CD4-positive, alpha-beta T cell treated with Interleukin-21 for 1 hour (primary cell): Measurements from ENCODE around the gene FLYWCH1.

ENCODE experiments used
- DNase-seq: peaks from one replicate; pipeline ENCODE4 v3.0.0-alpha.2; 2020

FLYWCH1 gene

GRCh38 chr16:2911638-2912329 lies at the start of gene FLYWCH1:
TSS of gene FLYWCH1 (plus strand) at chr16:2911931. CDS start at chr16:2929686, 17,755 bp downstream.
- peak; percentile 98 for DNase-seq

GRCh38 chr16:2865651-2866050 lies 46.1 kb upstream of the FLYWCH1 start:
- no peak for DNase-seq

- DNase-seq, result no peak
Observed at GRCh38 chr16:2866431-2866830, 45.3 kb upstream of the FLYWCH1 start.

GRCh38 chr16:2867661-2867986 lies 44.1 kb upstream of the FLYWCH1 start:
- no peak for DNase-seq

GRCh38 chr16:2867987-2868789 lies 43.5 kb upstream of the FLYWCH1 start:
- peak; percentile 97 for DNase-seq

GRCh38 chr16:2871926-2872325 lies 39.8 kb upstream of the FLYWCH1 start:
- no peak for DNase-seq

- DNase-seq, result no peak
Observed at GRCh38 chr16:2874032-2874911, 37.5 kb upstream of the FLYWCH1 start.

- peak; percentile 79 for DNase-seq
Observed at GRCh38 chr16:2874912-2875362, 36.8 kb upstream of the FLYWCH1 start.

GRCh38 chr16:2879854-2880508 lies 31.8 kb upstream of the FLYWCH1 start:
- no peak for DNase-seq

- DNase-seq, result peak; percentile 34
Observed at GRCh38 chr16:2881783-2882649, 29.7 kb upstream of the FLYWCH1 start.

GRCh38 chr16:2882650-2883457 lies 28.9 kb upstream of the FLYWCH1 start, which contains the start of gene FLYWCH2:
TSS of gene FLYWCH2 (plus strand) at chr16:2883215. CDS start at chr16:2896450, 13,235 bp downstream.
- peak; percentile 100 for DNase-seq

- no peak for DNase-seq
Observed at GRCh38 chr16:2883458-2883908, 28.2 kb upstream of the FLYWCH1 start.

- DNase-seq, result no peak
Observed at GRCh38 chr16:2884041-2884451, 27.7 kb upstream of the FLYWCH1 start.

- DNase-seq, result no peak
Observed at GRCh38 chr16:2894231-2894630, 17.5 kb upstream of the FLYWCH1 start.

GRCh38 chr16:2895813-2896212 lies 15.9 kb upstream of the FLYWCH1 start:
- DNase-seq, result no peak

- no peak for DNase-seq
Observed at GRCh38 chr16:2896480-2897010, 15.2 kb upstream of the FLYWCH1 start.

- no peak for DNase-seq
Observed at GRCh38 chr16:2897110-2897509, 14.6 kb upstream of the FLYWCH1 start.

- DNase-seq, result no peak
Observed at GRCh38 chr16:2898831-2899563, 12.7 kb upstream of the FLYWCH1 start.

GRCh38 chr16:2899564-2900072 lies 12.1 kb upstream of the FLYWCH1 start:
- no peak for DNase-seq
